Measurements from ENCODE around the gene GNG2. TPM values are rescaled to one million over a fixed set of nuclear protein-coding genes. Genes with fewer than 3 reads are reported as not detected.

Gene GNG2
- total and polyA plus RNA-seq, 2 experiments from 2014 or later, result 5.0 to 13.7 TPM

DNA sequence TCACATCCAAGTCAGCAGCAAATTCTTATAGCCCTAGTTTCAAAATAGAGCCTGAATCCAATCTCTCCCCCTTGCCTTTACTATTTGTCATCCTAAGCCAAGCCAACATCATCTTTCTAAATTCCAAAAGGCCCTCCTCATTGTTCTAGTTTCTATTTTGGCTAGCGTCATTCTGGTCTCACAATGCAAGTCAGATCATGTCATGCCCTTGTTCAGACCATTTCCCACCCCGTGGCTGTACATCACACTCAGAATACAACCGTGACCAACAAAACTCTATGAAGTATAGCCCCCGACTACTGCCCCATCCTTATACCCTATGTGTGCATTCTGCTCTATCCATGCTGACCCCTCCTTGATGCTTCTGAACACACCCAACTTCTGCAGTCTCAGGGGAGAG lies 12.3 kb upstream of the GNG2 start:
- no peaks in the 10 kb centered on the region for H4K20me1 ChIP-seq (ENCODE audit: insufficient read depth, poor library complexity, severe bottlenecking)
- TF ChIP-seq EZH2 (IDR thresholded peaks at IDR 0.05; ENCODE audit: borderline replicate concordance) (no peak), EZH2phosphoT487 (IDR thresholded peaks at IDR 0.05; ENCODE audit: low read depth, severe bottlenecking, unreplicated experiment) (no peak)
- TF ChIP-seq, protein P1, sequence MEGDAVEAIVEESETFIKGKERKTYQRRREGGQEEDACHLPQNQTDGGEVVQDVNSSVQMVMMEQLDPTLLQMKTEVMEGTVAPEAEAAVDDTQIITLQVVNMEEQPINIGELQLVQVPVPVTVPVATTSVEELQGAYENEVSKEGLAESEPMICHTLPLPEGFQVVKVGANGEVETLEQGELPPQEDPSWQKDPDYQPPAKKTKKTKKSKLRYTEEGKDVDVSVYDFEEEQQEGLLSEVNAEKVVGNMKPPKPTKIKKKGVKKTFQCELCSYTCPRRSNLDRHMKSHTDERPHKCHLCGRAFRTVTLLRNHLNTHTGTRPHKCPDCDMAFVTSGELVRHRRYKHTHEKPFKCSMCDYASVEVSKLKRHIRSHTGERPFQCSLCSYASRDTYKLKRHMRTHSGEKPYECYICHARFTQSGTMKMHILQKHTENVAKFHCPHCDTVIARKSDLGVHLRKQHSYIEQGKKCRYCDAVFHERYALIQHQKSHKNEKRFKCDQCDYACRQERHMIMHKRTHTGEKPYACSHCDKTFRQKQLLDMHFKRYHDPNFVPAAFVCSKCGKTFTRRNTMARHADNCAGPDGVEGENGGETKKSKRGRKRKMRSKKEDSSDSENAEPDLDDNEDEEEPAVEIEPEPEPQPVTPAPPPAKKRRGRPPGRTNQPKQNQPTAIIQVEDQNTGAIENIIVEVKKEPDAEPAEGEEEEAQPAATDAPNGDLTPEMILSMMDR (IDR thresholded peaks at IDR 0.05; ENCODE audit: poor library complexity), result no peak
- H3K4me3 ChIP-seq, result no peak overlapping the region
- DNase-seq (ENCODE audit: low spot score), result no peak
- H3K9me2 ChIP-seq (replicated peaks; ENCODE audit: insufficient read depth), result no peaks in the 10 kb centered on the region
- no peaks in the 10 kb centered on the region for H3K9me3 ChIP-seq (ENCODE audit: low read depth)
- H3K4me1 ChIP-seq (ENCODE audit: insufficient read depth), result no peaks in the 10 kb centered on the region
- WGBS (ENCODE audit: low lambda C conversion rate, missing lambda C conversion rate), result 87% methylated on average over 4 of the region's 4 CpGs
- no peak overlapping the region for H2AFZ ChIP-seq
- H3K27ac ChIP-seq, result no peak overlapping the region
- no peaks in the 10 kb centered on the region for H3K27me3 ChIP-seq
- H3K79me2 ChIP-seq, result no peaks in the 10 kb centered on the region
- no peaks in the 10 kb centered on the region for H3K36me3 ChIP-seq (replicated peaks; ENCODE audit: insufficient read depth, low read depth)
- no peak overlapping the region for H3K4me2 ChIP-seq

DNA sequence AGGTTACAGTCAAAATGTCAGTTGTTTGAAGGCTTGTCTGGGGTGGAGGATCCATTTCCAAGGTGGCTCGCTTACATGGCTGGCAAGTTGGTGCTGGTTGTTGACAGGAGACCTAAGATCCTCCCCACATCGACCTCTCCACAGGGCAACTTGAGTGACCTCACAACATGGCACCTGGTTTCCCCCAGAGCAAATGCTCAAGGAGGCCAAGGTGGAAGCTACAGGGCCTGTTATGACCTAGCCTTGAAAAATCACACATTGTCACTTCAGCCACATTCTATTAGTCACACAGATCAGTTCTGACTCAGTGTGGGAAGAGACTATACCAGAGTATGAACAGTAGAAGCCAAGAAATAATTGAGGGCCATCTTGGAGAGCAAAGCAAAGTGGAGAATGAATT lies 11.3 kb upstream of the GNG2 start:
- DNase-seq (ENCODE audit: low spot score), result no peak
- Histone ChIP-seq H2AFZ (no peak overlapping the region), H3K27ac (no peak overlapping the region), H3K4me3 (no peak overlapping the region), H3K4me1 (ENCODE audit: insufficient read depth) (no peaks in the 10 kb centered on the region), H3K4me2 (no peak overlapping the region), H3K36me3 (replicated peaks; ENCODE audit: insufficient read depth, low read depth) (no peaks in the 10 kb centered on the region), H3K9me3 (ENCODE audit: low read depth) (no peaks in the 10 kb centered on the region), H4K20me1 (ENCODE audit: insufficient read depth, poor library complexity, severe bottlenecking) (no peaks in the 10 kb centered on the region), H3K79me2 (no peaks in the 10 kb centered on the region), H3K27me3 (no peaks in the 10 kb centered on the region), H3K9me2 (replicated peaks; ENCODE audit: insufficient read depth) (no peaks in the 10 kb centered on the region)
- TF ChIP-seq EZH2phosphoT487 (IDR thresholded peaks at IDR 0.05; ENCODE audit: low read depth, severe bottlenecking, unreplicated experiment), result no peak
- 90% methylated on average over 2 of the region's 2 CpGs for WGBS (ENCODE audit: low lambda C conversion rate, missing lambda C conversion rate)

DNA sequence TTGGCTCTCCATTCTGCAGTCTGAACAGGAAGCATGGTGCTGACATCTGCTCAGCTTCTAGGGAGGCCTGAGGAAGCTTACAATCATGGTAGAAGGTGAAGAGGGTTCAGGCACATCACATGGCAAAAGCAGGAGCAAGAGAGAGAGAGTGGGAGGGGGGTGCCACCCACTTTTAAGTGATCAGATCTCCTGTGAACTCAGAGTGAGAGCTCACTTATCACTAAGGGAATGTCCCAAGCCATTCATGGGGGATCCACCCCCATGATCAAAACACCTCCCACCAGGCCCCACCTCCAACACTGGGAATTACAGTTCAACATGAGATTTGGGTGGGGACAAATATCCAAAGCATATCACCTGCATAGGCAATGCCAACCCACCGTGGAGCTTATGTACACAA lies 9.8 kb upstream of the GNG2 start:
- WGBS (ENCODE audit: low lambda C conversion rate, missing lambda C conversion rate), result 71% methylated on average over 1 of the region's 1 CpG

DNA sequence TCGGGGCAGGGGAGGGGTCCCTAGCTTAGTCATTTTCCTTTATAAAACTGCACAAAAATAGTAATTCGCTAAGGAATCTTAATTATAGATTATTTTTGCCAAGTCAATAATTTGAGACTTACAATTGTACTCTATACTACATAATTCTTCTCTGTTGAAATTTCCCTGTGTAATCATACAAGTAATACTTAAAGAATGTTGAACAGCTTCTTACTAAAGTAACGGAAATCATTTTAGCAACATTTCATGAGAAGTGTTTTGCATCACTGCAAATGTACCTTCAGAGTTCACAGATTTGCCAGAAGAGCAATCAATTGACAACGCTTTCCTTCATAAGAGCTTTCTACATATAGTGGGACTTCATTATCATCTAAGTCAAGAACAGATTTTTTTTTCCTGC lies 7.9 kb upstream of the GNG2 start:
- Histone ChIP-seq H3K4me2 (no peak overlapping the region), H3K36me3 (replicated peaks; ENCODE audit: insufficient read depth, low read depth) (no peaks in the 10 kb centered on the region), H3K4me3 (no peak overlapping the region), H4K20me1 (ENCODE audit: insufficient read depth, poor library complexity, severe bottlenecking) (no peaks in the 10 kb centered on the region), H3K9me3 (ENCODE audit: low read depth) (no peaks in the 10 kb centered on the region), H2AFZ (no peak overlapping the region), H3K27ac (no peak overlapping the region), H3K27me3 (no peaks in the 10 kb centered on the region), H3K9me2 (replicated peaks; ENCODE audit: insufficient read depth) (no peaks in the 10 kb centered on the region), H3K4me1 (ENCODE audit: insufficient read depth) (no peaks in the 10 kb centered on the region), H3K79me2 (no peaks in the 10 kb centered on the region)
- WGBS (ENCODE audit: low lambda C conversion rate, missing lambda C conversion rate), result 71% methylated on average over 4 of the region's 4 CpGs
- TF ChIP-seq EZH2 (IDR thresholded peaks at IDR 0.05; ENCODE audit: borderline replicate concordance) (no peak), EZH2phosphoT487 (IDR thresholded peaks at IDR 0.05; ENCODE audit: low read depth, severe bottlenecking, unreplicated experiment) (no peak)
- TF ChIP-seq, protein P1 (IDR thresholded peaks at IDR 0.05; ENCODE audit: poor library complexity), result no peak
- no peak for DNase-seq (ENCODE audit: low spot score)

More for the DNA sequence above, 9.8 kb upstream of the GNG2 start:
- no peaks in the 10 kb centered on the region for H3K4me1 ChIP-seq (ENCODE audit: insufficient read depth)
- H3K79me2 ChIP-seq, result no peaks in the 10 kb centered on the region
- H3K27me3 ChIP-seq, result no peaks in the 10 kb centered on the region
- H3K4me3 ChIP-seq, result no peak overlapping the region
- DNase-seq (ENCODE audit: low spot score), result no peak
- no peak overlapping the region for H2AFZ ChIP-seq
- H3K27ac ChIP-seq, result no peak overlapping the region
- TF ChIP-seq EZH2 (IDR thresholded peaks at IDR 0.05; ENCODE audit: borderline replicate concordance), result no peak
- TF ChIP-seq EZH2phosphoT487 (IDR thresholded peaks at IDR 0.05; ENCODE audit: low read depth, severe bottlenecking, unreplicated experiment), result no peak
- TF ChIP-seq, protein P1 (IDR thresholded peaks at IDR 0.05; ENCODE audit: poor library complexity), result no peak
- H3K36me3 ChIP-seq (replicated peaks; ENCODE audit: insufficient read depth, low read depth), result no peaks in the 10 kb centered on the region
- no peaks in the 10 kb centered on the region for H4K20me1 ChIP-seq (ENCODE audit: insufficient read depth, poor library complexity, severe bottlenecking)
- no peaks in the 10 kb centered on the region for H3K9me2 ChIP-seq (replicated peaks; ENCODE audit: insufficient read depth)
- H3K4me2 ChIP-seq, result no peak overlapping the region
- no peaks in the 10 kb centered on the region for H3K9me3 ChIP-seq (ENCODE audit: low read depth)

Data from hepatocyte (in vitro differentiated cells).